SK-N-SH treated with all-trans-retinoic acid at 6 μM for 48 hours (cell line): ENCODE results near the gene CTSG.

Experiments used
- ATAC-seq: fragments of 200-7000 bp; cut with Tn5 transposase; 3 replicates; pipeline ENCODE4 v1.9.1; 2020; ENCODE audit warnings: mild to moderate bottlenecking, moderate library complexity
- ARNTL ChIP-seq: fragments of 450-650 bp; formaldehyde crosslinking; IDR thresholded peaks from 2 replicates; pipeline ENCODE4 v1.5.0; 2020; ENCODE audit warnings: low read depth, mild to moderate bottlenecking, moderate library complexity, borderline replicate concordance
- BACH2 ChIP-seq: fragments of 250-450 bp; sonication (Bioruptor Pico); IDR thresholded peaks from 2 replicates; pipeline ENCODE4 v1.9.0; 2021; ENCODE audit warnings: mild to moderate bottlenecking, borderline replicate concordance
- CREB5 ChIP-seq: fragments of 250-450 bp; sonication (Bioruptor Pico); IDR thresholded peaks from 2 replicates; pipeline ENCODE4 v1.5.1; 2020; ENCODE audit warnings: low read depth, mild to moderate bottlenecking, moderate library complexity
- CSDC2 ChIP-seq: fragments of 250-450 bp; sonication (Bioruptor Pico); IDR thresholded peaks from 2 replicates; pipeline ENCODE4 v1.5.0; 2020; ENCODE audit warnings: mild to moderate bottlenecking, moderate library complexity
- ESRRG ChIP-seq: fragments of 250-450 bp; sonication (Bioruptor Pico); IDR thresholded peaks from 2 replicates; pipeline ENCODE4 v1.6.1; 2021; ENCODE audit warnings: mild to moderate bottlenecking
- GLIS3 ChIP-seq: fragments of 250-450 bp; sonication (Bioruptor Pico); IDR thresholded peaks from 2 replicates; pipeline ENCODE4 v1.5.0; 2020; ENCODE audit warnings: mild to moderate bottlenecking, moderate library complexity
- ISL1 ChIP-seq: fragments of 250-450 bp; sonication (Bioruptor Pico); IDR thresholded peaks from 2 replicates; pipeline ENCODE4 v2.1.2; 2022; ENCODE audit warnings: mild to moderate bottlenecking, moderate library complexity
- OSR1 ChIP-seq: fragments of 250-450 bp; sonication (Bioruptor Pico); IDR thresholded peaks from 2 replicates; pipeline ENCODE4 v1.8.0; 2022; ENCODE audit warnings: moderate library complexity, mild to moderate bottlenecking, inconsistent platforms
- PATZ1 ChIP-seq: fragments of 250-450 bp; sonication (Bioruptor Pico); IDR thresholded peaks from 2 replicates; pipeline ENCODE4 v1.8.0; 2020; ENCODE audit warnings: mild to moderate bottlenecking, moderate library complexity, borderline replicate concordance
- PPARA ChIP-seq: fragments of 250-450 bp; sonication (Bioruptor Pico); IDR thresholded peaks from 2 replicates; pipeline ENCODE4 v1.5.0; 2020; ENCODE audit warnings: mild to moderate bottlenecking, borderline replicate concordance
- RARB ChIP-seq: fragments of 250-450 bp; sonication (Bioruptor Pico); IDR thresholded peaks from 2 replicates; pipeline ENCODE4 v1.8.0; 2021; ENCODE audit warnings: mild to moderate bottlenecking, moderate library complexity
- SNAI2 ChIP-seq: fragments of 250-450 bp; sonication (Bioruptor Pico); IDR thresholded peaks from 2 replicates; pipeline ENCODE4 v1.5.0; 2020; ENCODE audit warnings: mild to moderate bottlenecking, moderate library complexity
- TCF4 ChIP-seq: fragments of 250-450 bp; sonication (Bioruptor Pico); IDR thresholded peaks from 2 replicates; pipeline ENCODE4 v1.8.0; 2021; ENCODE audit warnings: mild to moderate bottlenecking, moderate library complexity, borderline replicate concordance
- TOX ChIP-seq: fragments of 250-450 bp; sonication (Bioruptor Pico); IDR thresholded peaks from 2 replicates; pipeline ENCODE4 v1.8.0; 2021; ENCODE audit warnings: mild to moderate bottlenecking, moderate library complexity, borderline replicate concordance
- ZC3H10 ChIP-seq: fragments of 250-450 bp; sonication (Bioruptor Pico); IDR thresholded peaks from 2 replicates; pipeline ENCODE4 v1.5.1; 2021; ENCODE audit warnings: mild to moderate bottlenecking, moderate library complexity
- ZFP3 ChIP-seq: fragments of 250-450 bp; sonication (Bioruptor Pico); IDR thresholded peaks from 2 replicates; pipeline ENCODE4 v1.5.0; 2020; ENCODE audit warnings: mild to moderate bottlenecking, moderate library complexity
- ZFP30 ChIP-seq: fragments of 450-650 bp; formaldehyde crosslinking; IDR thresholded peaks from 2 replicates; pipeline ENCODE4 v1.5.0; 2022; ENCODE audit warnings: mild to moderate bottlenecking, moderate library complexity
- ZNF565 ChIP-seq: fragments of 450-650 bp; formaldehyde crosslinking; conservative IDR thresholded peaks from 2 replicates; pipeline ENCODE4 v1.5.0; 2020; ENCODE audit warnings: low read depth, mild to moderate bottlenecking, moderate library complexity
- ZNF70 ChIP-seq: fragments of 450-650 bp; formaldehyde crosslinking; IDR thresholded peaks from 2 replicates; pipeline ENCODE4 v1.5.0; 2020; ENCODE audit warnings: mild to moderate bottlenecking, moderate library complexity
- ZNF8 ChIP-seq: fragments of 450-650 bp; formaldehyde crosslinking; IDR thresholded peaks from 2 replicates; pipeline ENCODE4 v1.5.0; 2020; ENCODE audit warnings: mild to moderate bottlenecking, moderate library complexity
- TF ChIP-seq, protein P1 (sequence below): fragments of 250-450 bp; sonication (Bioruptor Pico); IDR thresholded peaks from 2 replicates; pipeline ENCODE4 v1.8.0; 2021; ENCODE audit warnings: low read depth, mild to moderate bottlenecking, moderate library complexity, borderline replicate concordance
- TF ChIP-seq, protein P2 (sequence below): fragments of 250-450 bp; sonication (Bioruptor Pico); IDR thresholded peaks from 2 replicates; pipeline ENCODE4 v1.5.1; 2021; ENCODE audit warnings: mild to moderate bottlenecking, moderate library complexity
- TF ChIP-seq, protein P3 (sequence below): fragments of 250-450 bp; sonication (Bioruptor Pico); IDR thresholded peaks from 2 replicates; pipeline ENCODE4 v1.5.0; 2020; ENCODE audit warnings: mild to moderate bottlenecking, moderate library complexity

Gene CTSG

DNA sequence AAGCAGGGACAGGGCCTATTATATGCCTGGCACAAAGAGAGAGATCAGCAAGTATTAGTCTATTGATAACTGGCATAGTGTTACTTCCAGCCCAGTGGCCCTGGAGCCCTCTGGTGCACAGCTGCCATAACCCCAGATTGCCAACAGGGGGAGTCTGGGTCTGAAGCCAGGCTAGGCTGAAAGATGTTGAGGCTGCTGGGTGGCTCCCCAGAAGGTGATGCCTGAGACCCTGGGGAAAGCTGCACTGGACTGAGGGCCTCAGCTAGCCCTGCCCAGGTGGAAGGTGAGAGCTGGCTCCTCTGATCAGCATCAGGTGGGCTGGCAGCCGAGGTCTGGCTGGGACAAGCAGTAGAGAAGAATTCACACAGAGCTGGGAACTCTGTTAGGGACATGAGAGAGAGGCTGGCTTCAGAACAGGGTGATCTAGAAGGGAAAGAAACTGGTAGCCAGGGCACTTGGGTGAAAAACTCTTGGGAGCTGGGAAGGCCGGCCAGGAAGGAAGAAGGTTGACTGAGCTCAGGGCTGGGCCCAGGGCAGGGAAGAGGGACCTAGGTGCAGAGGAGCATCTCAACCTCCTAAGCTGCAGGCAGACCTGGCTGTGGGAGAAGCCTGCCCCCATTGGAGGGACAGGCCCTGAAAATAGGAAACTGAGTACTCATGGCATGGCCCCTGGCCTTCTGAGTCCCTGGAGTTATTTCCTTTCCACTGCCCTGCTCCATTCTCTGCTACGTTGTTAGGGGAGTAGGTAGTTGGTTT is 29.6 kb upstream of the CTSG start:
- ATAC-seq: peak; percentile 93
- TF ChIP-seq CSDC2 (CRISPR knock-in tag): no peak
- no peak for TF ChIP-seq OSR1 (CRISPR knock-in tag)
- TF ChIP-seq, protein P1, sequence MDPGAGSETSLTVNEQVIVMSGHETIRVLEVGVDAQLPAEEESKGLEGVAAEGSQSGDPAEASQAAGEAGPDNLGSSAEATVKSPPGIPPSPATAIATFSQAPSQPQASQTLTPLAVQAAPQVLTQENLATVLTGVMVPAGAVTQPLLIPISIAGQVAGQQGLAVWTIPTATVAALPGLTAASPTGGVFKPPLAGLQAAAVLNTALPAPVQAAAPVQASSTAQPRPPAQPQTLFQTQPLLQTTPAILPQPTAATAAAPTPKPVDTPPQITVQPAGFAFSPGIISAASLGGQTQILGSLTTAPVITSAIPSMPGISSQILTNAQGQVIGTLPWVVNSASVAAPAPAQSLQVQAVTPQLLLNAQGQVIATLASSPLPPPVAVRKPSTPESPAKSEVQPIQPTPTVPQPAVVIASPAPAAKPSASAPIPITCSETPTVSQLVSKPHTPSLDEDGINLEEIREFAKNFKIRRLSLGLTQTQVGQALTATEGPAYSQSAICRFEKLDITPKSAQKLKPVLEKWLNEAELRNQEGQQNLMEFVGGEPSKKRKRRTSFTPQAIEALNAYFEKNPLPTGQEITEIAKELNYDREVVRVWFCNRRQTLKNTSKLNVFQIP (CRISPR knock-in tag): no peak
- no peak for TF ChIP-seq ZFP3 (CRISPR knock-in tag)
- TF ChIP-seq PPARA (CRISPR knock-in tag): no peak
- no peak for TF ChIP-seq BACH2 (CRISPR knock-in tag)
- no peak for TF ChIP-seq GLIS3 (CRISPR knock-in tag)
- TF ChIP-seq RARB (CRISPR knock-in tag): no peak
- no peak for TF ChIP-seq TCF4 (CRISPR knock-in tag)
- TF ChIP-seq, protein P2, sequence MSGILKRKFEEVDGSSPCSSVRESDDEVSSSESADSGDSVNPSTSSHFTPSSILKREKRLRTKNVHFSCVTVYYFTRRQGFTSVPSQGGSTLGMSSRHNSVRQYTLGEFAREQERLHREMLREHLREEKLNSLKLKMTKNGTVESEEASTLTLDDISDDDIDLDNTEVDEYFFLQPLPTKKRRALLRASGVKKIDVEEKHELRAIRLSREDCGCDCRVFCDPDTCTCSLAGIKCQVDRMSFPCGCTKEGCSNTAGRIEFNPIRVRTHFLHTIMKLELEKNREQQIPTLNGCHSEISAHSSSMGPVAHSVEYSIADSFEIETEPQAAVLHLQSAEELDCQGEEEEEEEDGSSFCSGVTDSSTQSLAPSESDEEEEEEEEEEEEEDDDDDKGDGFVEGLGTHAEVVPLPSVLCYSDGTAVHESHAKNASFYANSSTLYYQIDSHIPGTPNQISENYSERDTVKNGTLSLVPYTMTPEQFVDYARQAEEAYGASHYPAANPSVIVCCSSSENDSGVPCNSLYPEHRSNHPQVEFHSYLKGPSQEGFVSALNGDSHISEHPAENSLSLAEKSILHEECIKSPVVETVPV (CRISPR knock-in tag): no peak
- no peak for TF ChIP-seq ESRRG (CRISPR knock-in tag)
- TF ChIP-seq ZFP30 (CRISPR knock-in tag): no peak
- TF ChIP-seq ARNTL (CRISPR knock-in tag): no peak
- no peak for TF ChIP-seq ZNF565 (CRISPR knock-in tag)
- TF ChIP-seq ZC3H10 (CRISPR knock-in tag): no peak
- no peak for TF ChIP-seq CREB5
- no peak for TF ChIP-seq ZNF70 (CRISPR knock-in tag)
- TF ChIP-seq SNAI2: no peak
- TF ChIP-seq, all 23 proteins: peak for 0

DNA sequence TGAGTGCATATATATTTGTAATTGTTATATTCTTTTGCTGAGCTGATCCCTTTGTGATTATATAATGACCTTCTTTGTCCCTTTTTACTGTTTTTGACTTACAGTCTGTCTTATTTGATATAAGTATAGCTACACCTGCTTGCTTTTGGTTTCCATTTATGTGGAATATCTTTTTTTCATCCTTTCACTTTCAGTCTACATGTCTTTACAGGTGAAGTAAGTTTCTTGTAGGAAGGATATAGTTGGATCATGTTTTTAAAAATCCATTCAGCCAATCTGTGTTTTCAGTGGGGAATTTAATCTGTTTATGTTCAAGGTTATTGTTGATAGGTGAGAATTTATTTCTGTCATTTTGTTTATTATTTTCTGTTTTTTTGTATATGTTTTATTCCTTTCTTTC is 21.4 kb upstream of the CTSG start:
- no peak for ATAC-seq
- TF ChIP-seq RARB (CRISPR knock-in tag): no peak
- TF ChIP-seq SNAI2: no peak
- TF ChIP-seq, protein P3, sequence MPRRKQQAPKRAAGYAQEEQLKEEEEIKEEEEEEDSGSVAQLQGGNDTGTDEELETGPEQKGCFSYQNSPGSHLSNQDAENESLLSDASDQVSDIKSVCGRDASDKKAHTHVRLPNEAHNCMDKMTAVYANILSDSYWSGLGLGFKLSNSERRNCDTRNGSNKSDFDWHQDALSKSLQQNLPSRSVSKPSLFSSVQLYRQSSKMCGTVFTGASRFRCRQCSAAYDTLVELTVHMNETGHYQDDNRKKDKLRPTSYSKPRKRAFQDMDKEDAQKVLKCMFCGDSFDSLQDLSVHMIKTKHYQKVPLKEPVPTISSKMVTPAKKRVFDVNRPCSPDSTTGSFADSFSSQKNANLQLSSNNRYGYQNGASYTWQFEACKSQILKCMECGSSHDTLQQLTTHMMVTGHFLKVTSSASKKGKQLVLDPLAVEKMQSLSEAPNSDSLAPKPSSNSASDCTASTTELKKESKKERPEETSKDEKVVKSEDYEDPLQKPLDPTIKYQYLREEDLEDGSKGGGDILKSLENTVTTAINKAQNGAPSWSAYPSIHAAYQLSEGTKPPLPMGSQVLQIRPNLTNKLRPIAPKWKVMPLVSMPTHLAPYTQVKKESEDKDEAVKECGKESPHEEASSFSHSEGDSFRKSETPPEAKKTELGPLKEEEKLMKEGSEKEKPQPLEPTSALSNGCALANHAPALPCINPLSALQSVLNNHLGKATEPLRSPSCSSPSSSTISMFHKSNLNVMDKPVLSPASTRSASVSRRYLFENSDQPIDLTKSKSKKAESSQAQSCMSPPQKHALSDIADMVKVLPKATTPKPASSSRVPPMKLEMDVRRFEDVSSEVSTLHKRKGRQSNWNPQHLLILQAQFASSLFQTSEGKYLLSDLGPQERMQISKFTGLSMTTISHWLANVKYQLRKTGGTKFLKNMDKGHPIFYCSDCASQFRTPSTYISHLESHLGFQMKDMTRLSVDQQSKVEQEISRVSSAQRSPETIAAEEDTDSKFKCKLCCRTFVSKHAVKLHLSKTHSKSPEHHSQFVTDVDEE (CRISPR knock-in tag): no peak
- TF ChIP-seq ZNF8 (CRISPR knock-in tag): no peak
- TF ChIP-seq ISL1 (CRISPR knock-in tag): no peak
- TF ChIP-seq ZFP3 (CRISPR knock-in tag): no peak
- TF ChIP-seq PPARA (CRISPR knock-in tag): no peak
- no peak for TF ChIP-seq ZNF565 (CRISPR knock-in tag)
- TF ChIP-seq TOX (CRISPR knock-in tag): no peak
- TF ChIP-seq PATZ1 (CRISPR knock-in tag): no peak
- no peak for TF ChIP-seq ESRRG (CRISPR knock-in tag)
- TF ChIP-seq OSR1 (CRISPR knock-in tag): no peak
- no peak for TF ChIP-seq ZNF70 (CRISPR knock-in tag)
- no peak for TF ChIP-seq CREB5
